LNCaP clone FGC (cell line): ENCODE results near the gene SUN2.
A peak's percentile ranks its signal among the peaks of the same experiment; 100 is the strongest.

Experiments
- DNase-seq: peaks from one replicate; pipeline ENCODE4 v3.0.0-alpha.2; 2011; ENCODE audit warnings: low read depth
- H3K4me3 ChIP-seq: 2 replicates; pipeline ENCODE4 v1.5.1; 2011; ENCODE audit warnings: mild to moderate bottlenecking, low read depth, low read length, control low read depth
- CTCF ChIP-seq: IDR thresholded peaks from 2 replicates; pipeline ENCODE4 v1.5.1; 2012; ENCODE audit warnings: mild to moderate bottlenecking; ENCODE audit not compliant: control insufficient read depth, insufficient read depth; ENCODE audit errors: extremely low read depth

Gene SUN2

GRCh38 chr22:38754751-38755154, 1.0 kb downstream of the SUN2 start:
- no peak for DNase-seq
- peak overlapping the region; percentile 74 for H3K4me3 ChIP-seq
- no peak for TF ChIP-seq CTCF

- peak; percentile 100 for DNase-seq
- TF ChIP-seq CTCF, result no peak
- H3K4me3 ChIP-seq, result peak overlapping the region; percentile 74
Observed at GRCh38 chr22:38753948-38754750, 1.6 kb downstream of the SUN2 start.

GRCh38 chr22:38751422-38752346, 4.1 kb downstream of the SUN2 start:
- DNase-seq, result peak; percentile 95
- H3K4me3 ChIP-seq, result no peak overlapping the region
- peak; percentile 20; the same call in 1 of the 2 replicates for TF ChIP-seq CTCF

GRCh38 chr22:38751066-38751421, 4.8 kb downstream of the SUN2 start:
- H3K4me3 ChIP-seq, result no peak overlapping the region
- no peak for TF ChIP-seq CTCF
- no peak for DNase-seq

GRCh38 chr22:38750638-38751037, 5.2 kb downstream of the SUN2 start:
- no peak for TF ChIP-seq CTCF
- H3K4me3 ChIP-seq, result no peak overlapping the region
- no peak for DNase-seq

GRCh38 chr22:38750104-38750503, 5.7 kb downstream of the SUN2 start:
- DNase-seq, result no peak
- no peak overlapping the region for H3K4me3 ChIP-seq
- no peak for TF ChIP-seq CTCF
